SIG-M5 treated with dmso at 0.1 percent for 504 hours (cell line): ENCODE data around the gene ZNF564.
"Not testable (repeated sequence)": the region's sequence is repeated elsewhere in the genome, so short reads cannot be mapped to it uniquely, and the experiment has no call there.

Experiments
- DNase-seq: peaks from one replicate; lab custom pipeline; 2025; ENCODE audit not compliant: unreplicated experiment; lab: John Stamatoyannopoulos, UW

The ZNF564 gene

GRCh38 chr19:12497032-12497431, 54.2 kb downstream of the ZNF564 start:
- no peak for DNase-seq

DNA sequence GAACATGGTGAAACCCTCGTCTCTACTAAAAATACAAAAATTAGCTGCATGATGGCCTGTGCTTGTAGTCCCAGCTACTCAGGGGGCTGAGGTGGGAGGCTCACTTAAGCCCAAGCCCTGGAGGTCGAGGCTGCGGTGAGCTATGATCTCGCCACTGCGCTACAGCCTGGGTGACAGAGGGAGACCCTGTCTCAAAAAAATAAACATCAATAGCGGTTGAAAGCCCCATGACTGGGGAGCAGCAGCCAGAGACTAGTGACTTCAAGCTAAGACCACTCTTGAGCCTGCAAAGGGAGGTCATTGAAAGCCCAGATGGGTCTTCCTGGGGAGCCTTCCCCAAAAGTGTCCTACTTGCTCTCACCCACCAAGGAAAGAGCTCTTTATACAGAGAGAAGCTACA, 54.8 kb downstream of the ZNF564 start:
- DNase-seq = no peak

- peak; percentile 44 for DNase-seq
Measured at GRCh38 chr19:12495002-12495802, 56.1 kb downstream of the ZNF564 start.

GRCh38 chr19:12494260-12494860, 56.9 kb downstream of the ZNF564 start:
- DNase-seq = no peak

GRCh38 chr19:12486265-12486783, 65.0 kb downstream of the ZNF564 start:
- DNase-seq = not testable (repeated sequence)

GRCh38 chr19:12485571-12485970, 65.7 kb downstream of the ZNF564 start:
- no peak for DNase-seq

DNA sequence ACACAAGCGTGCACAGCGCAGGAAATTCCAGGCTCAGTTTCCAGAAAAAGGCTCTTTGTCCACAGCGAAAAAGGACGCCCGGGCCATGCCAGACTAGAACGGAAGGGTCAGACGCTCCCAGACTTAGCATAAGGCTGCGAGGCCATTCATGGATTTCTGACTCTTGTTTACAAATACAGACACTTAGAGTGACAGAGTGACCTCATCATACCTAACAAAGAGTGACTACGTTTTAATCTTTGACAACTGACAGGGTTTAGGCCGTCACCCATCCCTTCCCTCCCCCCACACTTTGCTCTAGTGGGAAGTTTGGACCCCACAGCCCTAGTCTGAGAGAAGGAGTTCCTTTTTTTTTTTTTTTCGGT, 66.2 kb downstream of the ZNF564 start:
- DNase-seq = peak; percentile 29

DNA sequence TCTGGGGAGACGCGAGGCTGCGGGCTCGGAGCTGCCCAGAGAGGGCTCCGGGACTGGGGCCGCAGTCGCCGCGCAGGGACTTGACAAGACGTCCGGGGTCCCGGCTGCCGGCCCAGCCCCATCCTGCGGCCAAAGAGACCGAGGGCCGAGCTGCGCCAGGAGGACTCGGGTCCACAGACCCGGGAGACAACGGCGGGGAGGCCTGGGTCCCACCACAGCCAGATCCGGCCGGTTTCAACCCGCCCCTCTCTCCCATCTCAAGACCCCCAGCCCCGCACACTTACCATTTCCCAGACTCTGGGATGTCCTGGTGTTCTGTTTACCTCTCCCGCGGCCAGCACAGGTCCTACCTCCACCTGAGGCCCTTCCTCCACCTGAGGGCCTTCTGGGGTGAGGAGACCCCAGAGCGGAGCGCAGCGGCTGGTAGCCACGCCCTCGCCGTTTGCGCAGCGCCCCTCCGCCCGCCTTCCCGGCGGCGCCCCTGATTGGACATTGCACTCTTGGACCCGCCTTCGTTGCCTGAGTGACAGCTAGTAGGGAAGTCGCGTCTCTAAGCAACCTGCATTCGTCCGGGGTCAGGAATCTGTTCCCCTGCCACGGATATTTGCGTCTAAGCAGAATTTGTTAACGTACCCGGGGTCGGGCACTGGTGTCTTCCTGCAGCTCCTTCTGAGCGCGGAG, 66.8 kb downstream of the ZNF564 start, which contains the start of gene ZNF709:
ZNF709 (minus strand) TSS at position 446 of the 681 bp plus-strand sequence; CDS start at position 287, 159 bp downstream.
- DNase-seq = peak; percentile 81

- no peak for DNase-seq
Measured at GRCh38 chr19:12484011-12484370, 67.3 kb downstream of the ZNF564 start.

DNA sequence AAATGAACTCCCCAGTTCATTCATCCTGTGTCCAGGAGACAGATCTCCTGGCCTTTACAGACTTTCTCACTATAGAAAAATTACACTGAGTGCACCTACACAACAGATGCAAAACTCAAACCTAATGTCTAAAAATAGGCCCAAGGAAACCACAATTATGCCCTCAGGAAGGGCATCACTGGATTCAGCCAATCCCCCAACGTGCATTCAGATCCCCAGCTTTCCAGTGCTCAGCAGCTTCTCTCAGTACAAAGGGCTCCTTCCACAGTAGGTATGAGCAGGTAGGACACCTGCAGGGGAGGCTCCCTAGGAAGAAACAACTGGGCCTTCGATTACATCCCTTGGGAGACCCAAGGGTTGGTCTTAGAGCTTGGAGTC, 68.8 kb downstream of the ZNF564 start:
- no peak for DNase-seq

GRCh38 chr19:12481781-12482508, 69.3 kb downstream of the ZNF564 start:
- no peak for DNase-seq

GRCh38 chr19:12478234-12478941, 72.9 kb downstream of the ZNF564 start:
- no peak for DNase-seq
